ENCODE data around the gene UGT1A6.

Gene UGT1A6

GRCh38 chr2:233803292-233803911, 110.7 kb downstream of the UGT1A6 start:
- DNase-seq = no peak

GRCh38 chr2:233803994-233804393, 111.3 kb downstream of the UGT1A6 start:
- DNase-seq = no peak

- no peak for DNase-seq
These were observed 114.7 kb downstream of the UGT1A6 start for GRCh38 chr2:233807215-233807865.

- DNase-seq = no peak
These were observed 115.6 kb downstream of the UGT1A6 start for GRCh38 chr2:233807966-233808935.

- DNase-seq = no peak
These were observed 117.7 kb downstream of the UGT1A6 start for GRCh38 chr2:233810385-233810784.

DNA sequence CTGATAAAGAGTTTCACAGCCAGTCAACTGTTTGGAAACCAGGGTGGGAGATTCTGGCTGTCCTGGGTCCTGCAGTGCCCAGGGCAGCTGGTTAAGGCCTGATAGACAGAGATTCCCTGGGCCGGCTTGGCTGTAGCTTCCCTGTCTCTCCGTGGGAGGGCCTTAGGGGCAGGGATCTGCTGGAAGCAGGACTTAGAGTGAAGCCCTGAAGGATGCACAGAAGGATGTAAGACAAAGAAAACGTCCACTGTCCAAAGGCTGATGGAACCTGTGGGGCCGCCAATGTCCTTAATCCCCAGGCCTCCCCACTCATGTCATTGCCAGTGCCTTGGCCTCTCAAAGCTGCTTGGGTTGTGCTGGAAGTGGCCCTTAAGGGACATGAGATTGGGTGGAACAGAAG, 118.4 kb downstream of the UGT1A6 start:
- DNase-seq = no peak

DNA sequence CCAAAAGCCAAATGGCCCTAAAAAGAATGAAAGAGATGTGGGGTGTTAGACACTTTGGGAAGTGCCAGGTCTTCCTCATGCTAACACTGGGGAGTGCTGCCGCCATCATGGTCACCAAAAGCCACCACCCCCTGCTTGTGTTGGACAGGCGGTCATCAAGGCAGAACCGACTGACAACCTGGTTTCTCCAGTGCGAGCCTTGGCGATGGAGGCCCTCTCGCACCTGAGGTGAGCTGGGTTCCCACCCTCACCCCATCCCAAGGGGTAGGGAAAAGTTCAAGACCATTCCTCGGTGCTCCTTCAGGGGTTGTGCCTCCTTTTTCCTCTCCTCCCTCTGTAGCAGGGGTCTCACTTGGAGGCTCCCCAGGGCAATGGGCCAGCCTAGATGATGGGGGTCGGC, 119.0 kb downstream of the UGT1A6 start:
- DNase-seq = no peak

DNA sequence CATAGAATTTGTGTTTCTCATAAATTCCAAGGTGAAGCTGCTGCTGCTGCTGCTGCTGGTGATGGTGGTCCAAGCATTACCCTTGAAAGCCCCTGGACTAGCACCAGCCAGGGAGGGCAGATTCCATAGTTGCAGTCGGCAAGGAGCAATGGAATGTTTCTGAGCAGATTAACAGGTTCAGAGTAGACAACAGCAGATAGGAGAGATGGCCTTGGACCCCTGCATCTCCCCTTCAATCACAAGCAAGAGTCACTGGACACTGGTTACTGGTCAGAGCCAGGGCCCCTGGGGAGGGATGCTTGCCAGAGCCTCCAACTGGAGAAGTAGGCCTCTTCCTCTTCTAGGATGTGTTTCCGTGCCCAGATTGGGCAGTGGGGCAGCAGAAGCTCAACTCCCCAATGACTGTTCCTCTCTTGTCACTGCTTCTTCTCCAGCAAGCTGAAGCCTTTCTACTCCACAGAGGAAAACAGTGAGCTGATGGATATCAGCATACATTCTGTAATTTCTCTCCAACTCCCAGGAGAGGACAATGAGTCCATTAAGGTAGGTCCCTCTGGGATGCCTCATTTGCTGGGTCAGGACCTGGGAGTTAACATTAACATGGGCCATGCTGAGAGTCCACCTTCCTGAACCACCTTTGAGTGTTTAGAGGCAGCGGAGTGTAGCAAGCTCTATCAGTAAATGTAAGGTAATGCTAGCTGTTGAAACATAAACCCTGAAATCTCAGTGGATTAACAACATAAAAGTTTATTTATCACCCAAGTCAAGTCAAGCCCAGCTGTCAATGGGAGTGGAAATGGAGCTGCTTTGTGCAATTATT, 120.8 kb downstream of the UGT1A6 start:
- DNase-seq = no peak

DNA sequence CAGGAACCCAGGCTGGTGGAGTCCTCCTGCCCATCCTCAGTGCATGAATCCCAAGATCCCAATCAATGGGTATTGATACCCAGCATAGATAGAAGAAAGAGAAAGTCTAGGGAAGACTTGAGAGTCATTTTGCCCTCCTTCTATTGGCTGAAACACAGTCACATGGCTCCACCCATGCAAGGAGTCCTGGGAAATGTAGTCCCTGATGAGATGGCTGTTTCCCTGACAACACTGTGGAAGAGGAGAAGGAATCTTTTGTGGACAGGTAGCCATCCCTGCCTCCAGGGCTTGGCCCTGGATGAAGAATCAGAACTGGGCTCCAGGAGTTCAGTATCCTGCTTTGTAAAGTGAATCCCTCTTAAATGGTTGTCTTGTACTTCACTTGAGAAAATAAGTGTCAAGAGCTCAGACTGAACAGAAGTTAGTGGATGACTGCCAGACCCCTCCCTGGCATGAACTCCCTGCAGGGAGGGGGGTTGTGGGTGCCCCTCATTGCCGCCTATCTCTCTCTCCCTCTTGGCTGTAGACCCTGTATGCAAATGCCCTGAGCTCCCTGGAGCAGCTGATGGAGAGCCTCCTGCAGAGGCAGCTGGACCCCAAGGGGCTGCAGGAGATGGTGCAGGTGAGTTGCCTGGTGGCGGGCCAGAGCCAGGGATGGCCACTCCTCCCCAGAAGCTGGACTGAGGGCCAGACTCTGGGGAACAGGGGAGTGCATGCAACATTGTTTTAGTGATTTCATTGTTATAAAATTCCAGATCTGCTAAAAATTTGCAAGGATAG, 121.6 kb downstream of the UGT1A6 start:
- DNase-seq = no peak

DNA sequence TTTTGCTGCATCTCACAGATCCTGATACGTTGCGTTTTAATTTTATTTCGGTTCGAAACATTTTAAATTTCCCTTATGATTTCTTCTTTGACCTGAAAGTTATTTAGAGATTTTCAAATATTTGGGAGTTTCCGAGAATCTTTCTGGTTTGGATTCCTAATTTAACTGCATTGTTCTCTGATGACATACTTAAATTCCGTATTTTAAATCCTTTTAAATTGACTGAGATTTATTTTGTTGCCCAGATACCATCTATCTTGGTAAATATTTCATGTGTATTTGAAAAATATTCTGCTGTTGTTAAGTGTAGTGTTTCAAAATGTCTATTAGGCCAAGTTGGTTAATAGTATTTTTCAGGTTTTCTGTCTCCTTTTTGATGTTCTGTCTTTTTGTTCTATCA, 123.2 kb downstream of the UGT1A6 start:
- no peak for DNase-seq

DNA sequence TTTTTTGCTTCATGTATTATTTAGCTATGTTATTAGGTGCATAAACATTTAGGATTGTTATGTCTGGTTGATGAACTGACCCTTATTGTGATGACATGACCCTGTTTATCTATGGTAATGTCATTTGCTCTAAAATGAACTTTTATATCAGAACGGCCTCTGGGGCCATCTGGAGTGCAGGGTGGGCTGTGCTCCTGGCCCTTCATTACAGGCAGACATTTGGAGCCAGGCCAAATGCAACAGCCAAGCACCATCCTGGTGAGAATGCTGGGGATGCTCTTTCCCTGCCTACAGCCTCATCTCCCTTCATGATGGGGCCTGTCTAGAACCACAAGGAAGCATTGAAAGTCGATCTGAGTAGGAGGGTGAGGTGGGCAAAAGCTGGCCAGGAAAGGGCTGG, 123.6 kb downstream of the UGT1A6 start:
- no peak for DNase-seq

- no peak for DNase-seq
These were observed 124.1 kb downstream of the UGT1A6 start for GRCh38 chr2:233816771-233817170.

GRCh38 chr2:233817361-233817911, 124.7 kb downstream of the UGT1A6 start:
- no peak for DNase-seq

DNA sequence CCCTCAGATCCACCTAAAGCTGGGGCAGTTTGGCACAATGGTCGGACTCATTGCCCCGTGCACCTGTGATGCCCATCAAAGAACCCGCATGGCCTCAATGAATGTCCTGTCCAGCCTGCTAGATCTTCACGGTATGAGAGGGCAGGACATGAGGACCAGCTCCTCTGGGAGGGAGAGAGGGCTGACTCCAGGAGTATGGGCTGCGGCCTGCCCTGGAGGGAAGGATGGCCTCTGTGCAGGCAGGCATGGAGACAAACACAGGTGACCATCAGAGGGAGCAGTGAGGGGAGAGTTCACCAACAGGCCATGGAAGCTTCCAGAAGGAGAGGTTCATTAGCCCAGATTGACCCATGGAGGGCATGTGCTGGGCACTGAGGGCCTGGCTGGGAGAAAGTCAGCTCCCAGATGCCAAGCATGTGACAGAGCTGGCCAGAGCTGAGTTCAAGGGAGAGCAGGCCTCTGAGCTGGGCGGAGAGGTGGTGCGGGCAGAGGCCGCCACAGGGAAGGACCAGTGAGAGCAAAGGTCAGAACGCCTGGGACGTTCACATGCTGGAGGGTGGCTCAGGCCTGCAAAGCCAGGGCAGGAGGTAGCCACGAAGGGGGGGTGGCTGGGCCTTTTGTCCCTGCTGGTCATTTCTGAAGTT, 125.4 kb downstream of the UGT1A6 start:
- DNase-seq = no peak

GRCh38 chr2:233818639-233819621, 126.2 kb downstream of the UGT1A6 start:
- DNase-seq = no peak

DNA sequence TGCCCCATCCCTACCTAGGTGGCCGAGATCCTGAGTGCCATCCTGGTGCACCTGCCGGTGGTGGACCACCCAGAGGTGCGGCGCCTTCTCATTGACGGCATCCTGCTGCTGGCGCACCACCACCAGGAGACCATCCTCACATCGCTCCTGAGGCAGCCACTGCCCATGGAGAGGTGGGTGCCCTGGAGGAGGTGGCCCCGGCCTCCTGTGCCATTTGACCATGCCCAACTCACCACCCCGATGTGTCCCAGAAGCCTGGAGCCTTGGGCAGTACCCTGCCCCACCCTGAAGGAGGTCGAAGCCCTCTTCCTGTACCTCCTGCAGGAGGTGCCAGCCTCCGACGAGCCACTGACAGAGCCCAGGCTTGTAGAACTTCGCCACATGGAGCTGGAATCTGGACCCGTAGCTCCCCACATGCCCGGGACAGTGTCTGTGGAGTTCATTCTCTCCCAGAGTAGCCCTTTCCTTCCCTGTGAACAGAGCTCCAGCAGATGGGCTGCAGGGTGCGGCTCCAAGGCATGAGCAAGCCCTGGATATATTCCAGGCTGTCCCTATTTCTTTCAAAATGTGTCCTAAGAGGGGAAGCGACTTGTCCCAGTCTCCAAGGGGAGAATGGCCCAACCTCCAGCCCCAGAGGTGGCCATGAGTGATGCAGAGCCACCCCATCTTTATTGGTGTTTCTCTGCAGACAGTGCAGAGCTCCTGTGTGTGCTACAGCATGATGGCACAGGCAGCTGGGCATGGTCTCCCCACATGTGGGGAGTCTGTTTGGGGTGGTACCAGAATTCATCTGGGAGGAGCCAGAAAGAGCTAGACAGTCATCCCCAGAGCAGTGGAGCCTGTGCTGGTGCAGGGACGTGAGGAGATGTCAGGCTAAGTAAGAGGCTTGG, 127.4 kb downstream of the UGT1A6 start:
- DNase-seq = no peak

- DNase-seq = no peak
These were observed 128.1 kb downstream of the UGT1A6 start for GRCh38 chr2:233820774-233821105.

GRCh38 chr2:233821196-233821595, 128.5 kb downstream of the UGT1A6 start:
- no peak for DNase-seq

DNA sequence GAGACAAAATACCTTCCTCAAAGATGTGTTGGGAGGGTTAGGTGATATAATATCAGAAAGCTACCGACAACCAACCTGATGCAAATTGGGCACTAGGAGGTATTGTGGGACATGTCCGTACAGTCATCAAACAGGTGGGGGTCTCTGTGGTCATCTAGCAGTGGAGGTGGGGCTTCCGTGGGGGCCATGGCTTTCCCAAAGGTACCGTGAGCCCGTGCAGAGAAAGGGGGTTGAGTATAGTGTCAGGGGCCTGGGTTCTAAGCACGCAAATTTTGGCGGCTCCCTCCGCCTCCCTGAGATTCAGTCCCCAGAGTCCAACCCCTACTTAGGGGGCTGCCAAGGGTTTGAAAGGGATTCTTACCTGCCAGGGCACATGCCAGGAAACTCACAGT, 129.0 kb downstream of the UGT1A6 start:
- DNase-seq = no peak

Measured in activated CD4-positive, alpha-beta T cell treated with anti-CD3 and anti-CD28 coated beads for 4 hours (primary cell).